ENCODE results near the gene TMEM126B. TPM values are rescaled to one million over a fixed set of nuclear protein-coding genes. Genes with fewer than 3 reads are reported as not detected.

Gene TMEM126B
- total RNA-seq: 53.1 and 71.7 TPM in 2 replicates

DNA sequence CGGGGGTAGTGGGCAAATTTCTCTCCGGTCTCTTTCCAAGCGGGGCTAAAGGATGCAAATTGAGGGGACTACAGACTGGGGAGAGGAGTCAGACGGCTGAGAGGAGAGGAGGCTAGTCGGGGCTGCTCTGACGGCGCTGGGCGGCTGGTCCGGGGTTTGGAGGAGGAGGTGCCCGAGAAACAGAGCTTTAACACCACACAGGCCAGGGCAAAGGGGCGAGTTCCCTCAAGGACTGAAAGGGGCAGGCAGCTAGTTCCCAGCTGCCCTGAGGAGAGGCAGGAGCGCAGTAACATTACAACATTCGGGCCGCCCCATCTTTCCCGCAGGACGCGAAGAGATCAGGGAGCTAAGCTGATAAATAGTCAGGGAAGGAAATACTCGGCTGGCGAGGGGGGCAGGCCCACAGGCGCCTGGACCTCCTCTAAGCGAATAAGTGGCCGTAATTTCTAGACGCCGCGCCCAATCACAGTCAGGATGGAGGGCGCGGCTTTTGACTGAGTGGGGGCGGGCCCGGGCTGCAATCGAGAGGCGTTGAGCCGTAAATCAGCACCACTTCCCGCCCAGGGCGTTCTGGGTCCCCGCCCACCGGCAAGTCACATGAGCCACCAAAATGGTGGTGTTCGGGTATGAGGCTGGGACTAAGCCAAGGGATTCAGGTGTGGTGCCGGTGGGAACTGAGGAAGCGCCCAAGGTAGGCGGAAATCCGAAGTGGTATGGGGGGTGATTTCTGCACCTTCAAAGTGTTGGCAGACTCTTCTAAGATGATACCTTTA is at the start of gene TMEM126B:
Gene TMEM126B (plus strand): TSS at position 596 of the 773 bp plus-strand sequence. CDS start 15 bp downstream, at position 611.
- TF ChIP-seq, protein P1, sequence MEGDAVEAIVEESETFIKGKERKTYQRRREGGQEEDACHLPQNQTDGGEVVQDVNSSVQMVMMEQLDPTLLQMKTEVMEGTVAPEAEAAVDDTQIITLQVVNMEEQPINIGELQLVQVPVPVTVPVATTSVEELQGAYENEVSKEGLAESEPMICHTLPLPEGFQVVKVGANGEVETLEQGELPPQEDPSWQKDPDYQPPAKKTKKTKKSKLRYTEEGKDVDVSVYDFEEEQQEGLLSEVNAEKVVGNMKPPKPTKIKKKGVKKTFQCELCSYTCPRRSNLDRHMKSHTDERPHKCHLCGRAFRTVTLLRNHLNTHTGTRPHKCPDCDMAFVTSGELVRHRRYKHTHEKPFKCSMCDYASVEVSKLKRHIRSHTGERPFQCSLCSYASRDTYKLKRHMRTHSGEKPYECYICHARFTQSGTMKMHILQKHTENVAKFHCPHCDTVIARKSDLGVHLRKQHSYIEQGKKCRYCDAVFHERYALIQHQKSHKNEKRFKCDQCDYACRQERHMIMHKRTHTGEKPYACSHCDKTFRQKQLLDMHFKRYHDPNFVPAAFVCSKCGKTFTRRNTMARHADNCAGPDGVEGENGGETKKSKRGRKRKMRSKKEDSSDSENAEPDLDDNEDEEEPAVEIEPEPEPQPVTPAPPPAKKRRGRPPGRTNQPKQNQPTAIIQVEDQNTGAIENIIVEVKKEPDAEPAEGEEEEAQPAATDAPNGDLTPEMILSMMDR (IDR thresholded peaks at IDR 0.05; ENCODE audit: insufficient read depth, low read length, poor library complexity, severe bottlenecking): no peak
- DNase-seq (ENCODE audit: low read depth): peak; percentile 87
- no peaks in the 10 kb centered on the region for H3K27me3 ChIP-seq (ENCODE audit: control insufficient read depth, insufficient read depth, low read length)
- H3K4me3 ChIP-seq (ENCODE audit: low read depth, low read length): peak within 1 kb of the TSS; percentile 92
- no peaks in the 10 kb centered on the region for H3K36me3 ChIP-seq (ENCODE audit: control insufficient read depth, insufficient read depth, low read length)

- DNase-seq (ENCODE audit: low read depth): no peak
- H3K36me3 ChIP-seq (ENCODE audit: control insufficient read depth, insufficient read depth, low read length): no peaks in the 10 kb centered on the region
- H3K27me3 ChIP-seq (ENCODE audit: control insufficient read depth, insufficient read depth, low read length): no peaks in the 10 kb centered on the region
- TF ChIP-seq, protein P1 (IDR thresholded peaks at IDR 0.05; ENCODE audit: insufficient read depth, low read length, poor library complexity, severe bottlenecking): no peak
- H3K4me3 ChIP-seq (ENCODE audit: low read depth, low read length): no peak overlapping the region
These were observed 46.3 kb upstream of the TMEM126B start for GRCh38 chr11:85582111-85582510.

DNA sequence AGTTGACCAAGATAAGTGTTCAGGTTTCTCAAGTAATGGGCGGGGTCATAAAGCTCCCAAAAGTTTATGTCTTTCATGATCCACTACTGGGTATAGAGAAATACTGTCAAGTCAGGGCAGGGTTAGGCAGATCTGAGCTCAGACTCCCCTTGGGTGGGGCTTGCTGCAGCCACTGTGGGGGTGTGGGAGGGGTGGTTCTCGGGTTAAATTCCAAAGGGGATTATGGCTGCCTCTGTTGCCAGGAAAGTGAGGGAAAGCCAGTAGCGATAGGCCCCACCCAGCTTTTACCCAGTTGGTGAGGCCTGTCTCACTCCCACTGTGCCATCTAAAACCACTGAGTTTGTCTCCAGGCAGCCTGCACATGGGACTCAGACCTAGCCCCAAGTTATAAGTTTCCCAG is 39.0 kb upstream of the TMEM126B start:
- TF ChIP-seq, protein P1 (IDR thresholded peaks at IDR 0.05; ENCODE audit: insufficient read depth, low read length, poor library complexity, severe bottlenecking): no peak
- no peaks in the 10 kb centered on the region for H3K36me3 ChIP-seq (ENCODE audit: control insufficient read depth, insufficient read depth, low read length)

GRCh38 chr11:85590848-85591483 is 37.4 kb upstream of the TMEM126B start:
- TF ChIP-seq, protein P1 (IDR thresholded peaks at IDR 0.05; ENCODE audit: insufficient read depth, low read length, poor library complexity, severe bottlenecking): peak; percentile 8
- Histone ChIP-seq H3K4me3 (ENCODE audit: low read depth, low read length) (no peak overlapping the region), H3K36me3 (ENCODE audit: control insufficient read depth, insufficient read depth, low read length) (no peaks in the 10 kb centered on the region), H3K27me3 (ENCODE audit: control insufficient read depth, insufficient read depth, low read length) (no peaks in the 10 kb centered on the region)
- peak; percentile 4 for DNase-seq (ENCODE audit: low read depth)

More for the DNA sequence above, 39.0 kb upstream of the TMEM126B start:
- DNase-seq (ENCODE audit: low read depth): no peak
- Histone ChIP-seq H3K4me3 (ENCODE audit: low read depth, low read length) (no peak overlapping the region), H3K27me3 (ENCODE audit: control insufficient read depth, insufficient read depth, low read length) (no peaks in the 10 kb centered on the region)

DNA sequence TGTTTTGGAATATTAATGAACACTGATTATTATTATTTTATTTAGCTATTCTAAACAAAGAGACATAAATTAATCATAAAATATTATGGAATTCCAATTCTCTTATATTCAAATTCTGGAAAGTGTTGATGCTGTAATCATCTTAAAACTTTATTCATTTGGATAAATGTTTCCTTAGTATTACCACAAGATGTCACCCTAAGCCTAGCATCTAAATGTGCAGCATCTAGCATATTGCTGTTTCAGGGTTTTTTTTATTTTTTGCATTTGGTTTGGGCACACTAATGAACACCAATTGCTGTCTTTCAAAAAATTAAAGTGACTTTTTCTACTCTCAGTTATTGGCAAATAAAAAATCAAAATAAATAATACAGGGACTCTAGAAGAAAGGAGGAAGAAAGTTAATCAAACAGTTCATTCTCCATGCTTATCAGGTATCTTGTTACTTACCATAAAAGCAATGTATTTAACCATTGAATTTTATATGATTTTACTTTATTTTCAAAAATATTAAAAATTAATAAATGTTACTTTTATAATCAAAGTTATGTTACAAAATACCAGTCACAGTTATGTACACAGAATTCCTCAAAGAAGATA is 33.0 kb upstream of the TMEM126B start:
- no peak for DNase-seq (ENCODE audit: low read depth)
- Histone ChIP-seq H3K4me3 (ENCODE audit: low read depth, low read length) (no peak overlapping the region), H3K27me3 (ENCODE audit: control insufficient read depth, insufficient read depth, low read length) (no peaks in the 10 kb centered on the region), H3K36me3 (ENCODE audit: control insufficient read depth, insufficient read depth, low read length) (no peaks in the 10 kb centered on the region)
- TF ChIP-seq, protein P1 (IDR thresholded peaks at IDR 0.05; ENCODE audit: insufficient read depth, low read length, poor library complexity, severe bottlenecking): peak; percentile 51

Measured in kidney epithelial cell (primary cell).